K562 (cell line): Measurements from ENCODE around the gene RNGTT. TPM values are rescaled to one million over a fixed set of nuclear protein-coding genes. Genes with fewer than 3 reads are reported as not detected.

Experiments
- ATF1 ChIP-seq, 2 experiments: fragments of 450-650 bp in 1 of 2; IDR thresholded peaks; 2 replicates each; pipeline ENCODE4 v1.6.1; 2016; ENCODE audit warnings: missing compliant biosample characterization in 1 of 2, missing genetic modification characterization in 1 of 2
- DDX20 ChIP-seq: fragments of 450-650 bp; IDR thresholded peaks from 2 replicates; pipeline ENCODE4 v1.6.1; 2016; ENCODE audit warnings: missing genetic modification characterization, low read depth, mild to moderate bottlenecking, missing compliant biosample characterization, moderate library complexity
- ERF ChIP-seq: fragments of 450-650 bp; formaldehyde crosslinking; IDR thresholded peaks from 2 replicates; pipeline ENCODE4 v1.4.0; 2020; ENCODE audit warnings: mild to moderate bottlenecking, mixed read lengths
- HMBOX1 ChIP-seq: sonication (generic); IDR thresholded peaks from 2 replicates; pipeline ENCODE4 v1.6.1; 2016
- MAFF ChIP-seq: IDR thresholded peaks from 2 replicates; pipeline ENCODE4 v1.6.1; 2012; ENCODE audit warnings: low read length, improper control_type of control experiment
- NR2C1 ChIP-seq, 2 experiments: fragments of 450-650 bp; IDR thresholded peaks; 2 replicates each; pipeline ENCODE4 v1.6.1; 2017; ENCODE audit warnings: mild to moderate bottlenecking in 2 of 2, antibody characterized with exemption in 1 of 2, inconsistent platforms in 1 of 2, missing compliant biosample characterization in 1 of 2, missing genetic modification characterization in 1 of 2
- TEAD1 ChIP-seq, 2 experiments: fragments of 450-650 bp in 1 of 2; sonication (generic) in 1 of 2; formaldehyde crosslinking; IDR thresholded peaks; 2 replicates each; pipeline versions ENCODE4 v1.4.0 to v1.8.0; 2020 to 2022; ENCODE audit warnings: mild to moderate bottlenecking in 2 of 2, missing genetic modification reagents in 1 of 2
- TEAD2 ChIP-seq: fragments of 450-650 bp; IDR thresholded peaks from 2 replicates; pipeline ENCODE4 v1.6.1; 2016; ENCODE audit warnings: missing genetic modification characterization, control low read depth, missing compliant biosample characterization
- TFE3 ChIP-seq: fragments of 450-650 bp; formaldehyde crosslinking; IDR thresholded peaks from 2 replicates; pipeline ENCODE4 v1.4.0; 2020; ENCODE audit warnings: mild to moderate bottlenecking, mixed read lengths
- ZNF175 ChIP-seq: fragments of 200-800 bp; sonication (Bioruptor generic); IDR thresholded peaks from 2 replicates; pipeline ENCODE4 v1.6.1; 2016; ENCODE audit warnings: low read depth, mild to moderate bottlenecking, missing genetic modification characterization, missing compliant biosample characterization
- ZNF263 ChIP-seq: sonication (generic); formaldehyde crosslinking; IDR thresholded peaks from 2 replicates; pipeline ENCODE4 v1.8.0; 2022; ENCODE audit warnings: mild to moderate bottlenecking, missing genetic modification reagents, borderline replicate concordance
- ZNF766 ChIP-seq: fragments of 200-800 bp; sonication (Bioruptor generic); conservative IDR thresholded peaks from 2 replicates; pipeline ENCODE4 v1.6.1; 2016; ENCODE audit warnings: missing genetic modification characterization, missing compliant biosample characterization
- polyA plus RNA-seq, 8 experiments: library from polyadenylated mRNA; depleted of rRNA in 4 of 8; stranded (reverse) in 5 of 8; unstranded in 3 of 8; fragments of >200 nt; fragmentation: Nextera tagmentation in 2 of 8; fragmentation: Illumina TruSeq in 1 of 8; extraction: Ambion mirVana in 2 of 8; extraction: Trizol in 1 of 8; gene quantifications; 2 replicates each; pipeline versions ENCODE4 v1.2.1 to v1.2.3, GENCODE V29; 2011 to 2014; ENCODE audit warnings: inconsistent platforms in 1 of 8, missing spikeins in 1 of 8
- total RNA-seq, 7 experiments: library from RNA; depleted of rRNA in 6 of 7; stranded (reverse); fragments of >200 nt in 6 of 7; fragmentation: Illumina TruSeq in 2 of 7; extraction: Trizol in 2 of 7; gene quantifications; 2 replicates each; pipeline versions ENCODE4 v1.2.1 to v1.2.3, GENCODE V29; 2011 to 2021; ENCODE audit warnings: low replicate concordance in 1 of 7
- TF ChIP-seq, protein P1 (sequence below): IDR thresholded peaks from 3 replicates; pipeline ENCODE4 v1.6.1; 2011; ENCODE audit warnings: borderline replicate concordance, mild to moderate bottlenecking; ENCODE audit not compliant: insufficient read length, insufficient read depth
- TF ChIP-seq, protein P2 (sequence below): fragments of 200-800 bp; sonication (Bioruptor generic); IDR thresholded peaks from 2 replicates; pipeline ENCODE4 v1.6.1; 2017; ENCODE audit warnings: missing genetic modification characterization, missing compliant biosample characterization

The RNGTT gene
- total and polyA plus RNA-seq, 9 of the 15 experiments (the other 6 are each of a cell fraction or from before 2014, with no cell fraction given) = 6.1 to 31.7 (median 19.5) TPM

DNA sequence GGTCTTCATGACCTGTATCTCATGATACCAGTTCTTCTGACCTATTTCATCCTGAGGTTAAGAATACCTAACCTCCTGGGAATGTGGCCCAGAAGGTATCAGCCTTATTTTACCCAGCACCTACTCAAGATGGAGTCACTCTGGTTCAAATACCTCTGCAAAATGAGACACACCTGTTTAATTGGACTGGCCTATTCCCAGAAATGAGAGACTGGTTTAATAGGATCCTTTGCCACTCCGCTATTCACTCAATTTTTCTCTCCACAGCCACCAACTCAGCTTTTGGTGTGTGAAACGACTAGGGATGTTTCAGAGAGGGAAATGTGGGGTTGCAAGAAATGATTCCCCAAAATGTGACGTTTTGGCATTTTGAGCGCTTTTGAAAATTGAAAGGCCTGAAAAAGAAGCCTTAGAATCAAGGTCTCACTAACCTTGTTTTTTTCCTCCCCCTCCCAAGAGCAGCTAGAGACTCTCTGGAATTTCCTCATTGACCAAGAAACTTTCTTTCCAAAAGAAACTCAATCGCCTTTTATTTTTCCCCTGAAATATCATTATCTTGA is 45.5 kb upstream of the RNGTT start (continued):
- peak; percentile 82 for TF ChIP-seq TEAD2 (tag)
- TF ChIP-seq ZNF175 (CRISPR knock-in tag) = peak; percentile 93
- peak in 1 of 2 experiments; percentile 84; a peak in 2 of 4 replicates for TF ChIP-seq TEAD1 (CRISPR knock-in tag; IDR thresholded peaks at IDR 0.05)
- TF ChIP-seq TFE3 = no peak
- TF ChIP-seq, protein P1, sequence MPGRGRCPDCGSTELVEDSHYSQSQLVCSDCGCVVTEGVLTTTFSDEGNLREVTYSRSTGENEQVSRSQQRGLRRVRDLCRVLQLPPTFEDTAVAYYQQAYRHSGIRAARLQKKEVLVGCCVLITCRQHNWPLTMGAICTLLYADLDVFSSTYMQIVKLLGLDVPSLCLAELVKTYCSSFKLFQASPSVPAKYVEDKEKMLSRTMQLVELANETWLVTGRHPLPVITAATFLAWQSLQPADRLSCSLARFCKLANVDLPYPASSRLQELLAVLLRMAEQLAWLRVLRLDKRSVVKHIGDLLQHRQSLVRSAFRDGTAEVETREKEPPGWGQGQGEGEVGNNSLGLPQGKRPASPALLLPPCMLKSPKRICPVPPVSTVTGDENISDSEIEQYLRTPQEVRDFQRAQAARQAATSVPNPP = no peak
- no peak for TF ChIP-seq NR2C1 (IDR thresholded peaks at IDR 0.05)
- peak; percentile 92 for TF ChIP-seq NR2C1 (tag; IDR thresholded peaks at IDR 0.05)
- no peak for TF ChIP-seq ATF1 (CRISPR knock-in tag; IDR thresholded peaks at IDR 0.05)
- TF ChIP-seq ATF1 (tag; IDR thresholded peaks at IDR 0.05) = peak; percentile 29; the same call in 1 of the 2 replicates
- peak; percentile 91 for TF ChIP-seq DDX20
- TF ChIP-seq HMBOX1 = no peak
- TF ChIP-seq ERF (CRISPR knock-in tag) = peak; percentile 89
- TF ChIP-seq, protein P2, sequence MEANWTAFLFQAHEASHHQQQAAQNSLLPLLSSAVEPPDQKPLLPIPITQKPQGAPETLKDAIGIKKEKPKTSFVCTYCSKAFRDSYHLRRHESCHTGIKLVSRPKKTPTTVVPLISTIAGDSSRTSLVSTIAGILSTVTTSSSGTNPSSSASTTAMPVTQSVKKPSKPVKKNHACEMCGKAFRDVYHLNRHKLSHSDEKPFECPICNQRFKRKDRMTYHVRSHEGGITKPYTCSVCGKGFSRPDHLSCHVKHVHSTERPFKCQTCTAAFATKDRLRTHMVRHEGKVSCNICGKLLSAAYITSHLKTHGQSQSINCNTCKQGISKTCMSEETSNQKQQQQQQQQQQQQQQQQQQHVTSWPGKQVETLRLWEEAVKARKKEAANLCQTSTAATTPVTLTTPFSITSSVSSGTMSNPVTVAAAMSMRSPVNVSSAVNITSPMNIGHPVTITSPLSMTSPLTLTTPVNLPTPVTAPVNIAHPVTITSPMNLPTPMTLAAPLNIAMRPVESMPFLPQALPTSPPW (CRISPR knock-in tag) = peak; percentile 34; the same call in 1 of the 2 replicates
- TF ChIP-seq ZNF766 (CRISPR knock-in tag) = peak; percentile 88
- no peak for TF ChIP-seq MAFF
- no peak for TF ChIP-seq ZNF263
